HepG2 (cell line): ENCODE measurements around the gene SPDL1. TPM values are rescaled to one million over a fixed set of nuclear protein-coding genes. Genes with fewer than 3 reads are reported as not detected.

Experiments
- ATAC-seq: fragments of 200-7000 bp; cut with Tn5 transposase; 3 replicates; pipeline ENCODE4 v1.9.1; 2020; ENCODE audit warnings: mild to moderate bottlenecking, moderate library complexity
- BruUV-seq: library from RNA; stranded (reverse); fragments of 400-500 nt; replicated peaks from 2 replicates; lab custom pipeline; 2021; lab: Mats Ljungman, UMichigan
- CTCF ChIA-PET: fragments of 300-600 bp; formaldehyde crosslinking; extraction: SDS; loops from one replicate; lab custom pipeline; 2021; ENCODE audit warnings: low total read pairs, inconsistent platforms, low intra/inter-chr PET ratio; lab: Yijun Ruan, JAX
- POLR2A ChIA-PET: fragments of 350-600 bp; sonication (Branson Sonifier 250); formaldehyde crosslinking; loops from one replicate; lab custom pipeline; 2020; ENCODE audit warnings: antibody characterized with exemption, inconsistent platforms; lab: Yijun Ruan, JAX
- DNase-seq: peaks from one replicate; pipeline ENCODE4 v3.0.0-alpha.2; 2015; ENCODE audit warnings: low spot score
- FAIRE-seq: peaks from 3 replicates; lab custom pipeline; 2011; peaks lifted over from hg19 to GRCh38; lab: Jason Lieb, UNC
- H2AFZ ChIP-seq: one replicate; pipeline ENCODE4 v1.6.1; 2011; ENCODE audit warnings: low read length, inconsistent platforms
- H3K27ac ChIP-seq: fragments of 300-600 bp; 3 replicates; pipeline ENCODE4 v1.8.0; 2011; ENCODE audit warnings: mixed run types, mild to moderate bottlenecking, mixed read lengths, low read length, inconsistent platforms; ENCODE audit not compliant: insufficient read depth; ENCODE audit errors: extremely low read length
- H3K27me3 ChIP-seq, 2 experiments: fragments of 200-600 bp in 1 of 2; 2 replicates in 1 of 2; 3 replicates in 1 of 2; pipeline versions ENCODE4 v1.6.0 to v1.8.0; 2011; ENCODE audit warnings: low read length in 2 of 2, mild to moderate bottlenecking in 2 of 2, moderate library complexity in 2 of 2, inconsistent platforms in 1 of 2; ENCODE audit not compliant: insufficient read depth in 2 of 2, control insufficient read depth in 1 of 2
- H3K36me3 ChIP-seq, 2 experiments: fragments of 200-600 bp in 1 of 2; replicated peaks in 1 of 2; 2 replicates in 1 of 2; 3 replicates in 1 of 2; pipeline versions ENCODE4 v1.5.1 to v1.8.0; 2011; ENCODE audit warnings: low read length in 2 of 2, inconsistent platforms in 1 of 2; ENCODE audit not compliant: insufficient read depth in 2 of 2, control insufficient read depth in 1 of 2
- H3K4me1 ChIP-seq: 2 replicates; pipeline ENCODE4 v1.5.1; 2012; ENCODE audit warnings: low read length, inconsistent platforms; ENCODE audit not compliant: insufficient read depth
- H3K4me2 ChIP-seq: 2 replicates; pipeline ENCODE4 v1.6.0; 2011; ENCODE audit warnings: low read depth, low read length, inconsistent platforms
- H3K4me3 ChIP-seq, 3 experiments: fragments of 200-600 bp in 1 of 3; sonication (generic), shearing (Covaris generic) in 1 of 3; replicated peaks in 1 of 3; 2 replicates each; pipeline ENCODE4 v1.5.1; 2011 to 2016; ENCODE audit warnings: low read length in 3 of 3, inconsistent platforms in 2 of 3, low read depth in 2 of 3, mild to moderate bottlenecking in 2 of 3, control low read depth in 1 of 3, mixed read lengths in 1 of 3; ENCODE audit not compliant: insufficient read depth in 1 of 3
- H3K79me2 ChIP-seq: one replicate; pipeline ENCODE4 v1.6.1; 2011; ENCODE audit warnings: low read length, inconsistent platforms; ENCODE audit not compliant: insufficient read depth
- H3K9ac ChIP-seq: 2 replicates; pipeline ENCODE4 v1.6.0; 2011; ENCODE audit warnings: mild to moderate bottlenecking, low read depth, low read length, inconsistent platforms; ENCODE audit not compliant: insufficient read depth
- H3K9me3 ChIP-seq: 2 replicates; pipeline ENCODE4 v1.5.1; 2012; ENCODE audit warnings: mild to moderate bottlenecking, low read length
- H4K20me1 ChIP-seq: 2 replicates; pipeline ENCODE4 v1.6.0; 2011; ENCODE audit warnings: inconsistent platforms, mild to moderate bottlenecking, low read length, moderate library complexity; ENCODE audit not compliant: insufficient read depth
- CENPT ChIP-seq: sonication (generic); formaldehyde crosslinking; IDR thresholded peaks from 2 replicates; pipeline ENCODE4 v1.8.0; 2022; ENCODE audit warnings: low read depth, mild to moderate bottlenecking, moderate library complexity, missing genetic modification reagents
- CREM ChIP-seq, 2 experiments: sonication (generic) in 1 of 2; formaldehyde crosslinking in 1 of 2; IDR thresholded peaks; 2 replicates each; pipeline versions ENCODE4 v1.4.0 to v1.6.1; 2016 to 2020; ENCODE audit warnings: antibody characterized with exemption in 1 of 2, mild to moderate bottlenecking in 1 of 2, missing genetic modification reagents in 1 of 2
- GLI4 ChIP-seq: sonication (generic); formaldehyde crosslinking; IDR thresholded peaks from 2 replicates; pipeline ENCODE4 v1.5.1; 2020; ENCODE audit warnings: missing genetic modification reagents, mild to moderate bottlenecking, moderate library complexity, borderline replicate concordance
- PHF8 ChIP-seq: sonication (generic); formaldehyde crosslinking; IDR thresholded peaks from 2 replicates; pipeline ENCODE4 v1.5.0; 2020; ENCODE audit warnings: missing genetic modification reagents
- RORA ChIP-seq: sonication (generic); formaldehyde crosslinking; IDR thresholded peaks from 2 replicates; pipeline ENCODE4 v1.5.0; 2020; ENCODE audit warnings: mild to moderate bottlenecking, missing genetic modification reagents, moderate library complexity
- SMAD1 ChIP-seq: sonication (generic); formaldehyde crosslinking; IDR thresholded peaks from 2 replicates; pipeline ENCODE4 v1.4.0; 2020; ENCODE audit warnings: missing genetic modification reagents, low read depth, mild to moderate bottlenecking, borderline replicate concordance
- SMYD3 ChIP-seq: sonication (generic); formaldehyde crosslinking; IDR thresholded peaks from 2 replicates; pipeline ENCODE4 v1.8.1; 2023; ENCODE audit warnings: mild to moderate bottlenecking, missing genetic modification reagents
- SOX5 ChIP-seq: IDR thresholded peaks from 2 replicates; pipeline ENCODE4 v1.6.1; 2016; ENCODE audit warnings: borderline replicate concordance
- SP4 ChIP-seq: sonication (generic); formaldehyde crosslinking; IDR thresholded peaks from 2 replicates; pipeline ENCODE4 v1.8.1; 2023; ENCODE audit warnings: mild to moderate bottlenecking, missing genetic modification reagents
- SRSF4 ChIP-seq: fragments of 200-400 bp; formaldehyde crosslinking; IDR thresholded peaks from one replicate; pipeline ENCODE4 v1.6.1; 2018; ENCODE audit warnings: mild to moderate bottlenecking, low read depth, low read length, moderate library complexity; ENCODE audit not compliant: poor library complexity, severe bottlenecking
- SRSF9 ChIP-seq: fragments of 200-400 bp; formaldehyde crosslinking; IDR thresholded peaks from 2 replicates; pipeline ENCODE4 v1.6.1; 2018; ENCODE audit warnings: borderline replicate concordance, mild to moderate bottlenecking, low read depth, low read length; ENCODE audit not compliant: insufficient read depth, poor library complexity, severe bottlenecking
- THYN1 ChIP-seq: sonication (generic); formaldehyde crosslinking; IDR thresholded peaks from 2 replicates; pipeline ENCODE4 v1.8.1; 2023; ENCODE audit warnings: low read depth, mild to moderate bottlenecking, moderate library complexity, missing genetic modification reagents, borderline replicate concordance
- YY1 ChIP-seq: IDR thresholded peaks from 2 replicates; pipeline ENCODE4 v1.6.1; 2011; ENCODE audit warnings: low read length, low read depth, moderate library complexity, mild to moderate bottlenecking; ENCODE audit not compliant: insufficient read depth, insufficient replicate concordance
- ZBTB42 ChIP-seq: sonication (generic); formaldehyde crosslinking; IDR thresholded peaks from 2 replicates; pipeline ENCODE4 v1.5.0; 2020; ENCODE audit warnings: mild to moderate bottlenecking, missing genetic modification reagents
- ZGPAT ChIP-seq: IDR thresholded peaks from 2 replicates; pipeline ENCODE4 v1.6.1; 2016; ENCODE audit warnings: mild to moderate bottlenecking
- ZNF841 ChIP-seq: sonication (generic); formaldehyde crosslinking; IDR thresholded peaks from 2 replicates; pipeline ENCODE4 v1.8.1; 2023; ENCODE audit warnings: missing genetic modification reagents, borderline replicate concordance
- ZSCAN25 ChIP-seq: sonication (generic); formaldehyde crosslinking; IDR thresholded peaks from 2 replicates; pipeline ENCODE4 v1.8.0; 2022; ENCODE audit warnings: mild to moderate bottlenecking, missing genetic modification reagents
- ZSCAN9 ChIP-seq: IDR thresholded peaks from 2 replicates; pipeline ENCODE4 v1.6.1; 2016; ENCODE audit warnings: borderline replicate concordance
- WGBS: methylation state at CpG from one replicate; pipeline ENCODE4 v1.1.6; 2017; ENCODE audit warnings: low lambda C conversion rate; 5-methylcytosine and 5-hydroxymethylcytosine counted together
- in situ Hi-C: cut with HindIII; loops from 2 replicates; pipeline ENCODE4 v1.10.0; 2017; ENCODE audit warnings: low pct_unique_long_range_greater_than_20kb; ENCODE audit not compliant: extremely low pct_ligation_motif_present
- intact Hi-C: fragments of 100-400 bp; cut with micrococcal nuclease; formaldehyde crosslinking; loops from one replicate; pipeline ENCODE4 v1.10.0; 2022; ENCODE audit not compliant: unreplicated experiment
- polyA plus RNA-seq, 8 experiments: library from polyadenylated mRNA; depleted of rRNA in 3 of 8; stranded (reverse) in 7 of 8; unstranded in 1 of 8; fragments of >200 nt; fragmentation: Illumina TruSeq in 4 of 8; extraction: Trizol in 4 of 8; gene quantifications; 2 replicates each; pipeline versions ENCODE4 v1.2.1 to v1.2.3, GENCODE V29; 2011 to 2016; ENCODE audit warnings: low read depth in 4 of 8, missing spikeins in 1 of 8, mixed read lengths in 1 of 8; ENCODE audit not compliant: insufficient read depth in 1 of 8
- total RNA-seq, 5 experiments: library from RNA; depleted of rRNA; stranded (reverse); fragments of >200 nt; fragmentation: Illumina TruSeq; extraction: Trizol; gene quantifications; 2 replicates each; pipeline ENCODE4 v1.2.3, GENCODE V29; 2016; ENCODE audit warnings: low read depth in 1 of 5
- TF ChIP-seq, protein P1 (sequence below): sonication (generic); formaldehyde crosslinking; IDR thresholded peaks from 2 replicates; pipeline ENCODE4 v1.4.0; 2020; ENCODE audit warnings: missing genetic modification reagents, borderline replicate concordance

SPDL1 gene
- total and polyA plus RNA-seq, 2 of the 13 experiments (the other 11 are each of a cell fraction or from before 2014, with no cell fraction given): 10.9 to 36.6 TPM

- TF ChIP-seq SRSF9 (no peak), SOX5 (CRISPR knock-in tag) (no peak), SRSF4 (no peak), PHF8 (CRISPR knock-in tag) (no peak), ZSCAN25 (CRISPR knock-in tag) (no peak), ZBTB42 (CRISPR knock-in tag) (no peak), ZGPAT (CRISPR knock-in tag) (no peak), SMYD3 (CRISPR knock-in tag) (no peak), CENPT (CRISPR knock-in tag) (no peak), ZNF841 (no peak), GLI4 (CRISPR knock-in tag) (no peak), CREM (IDR thresholded peaks at IDR 0.05) (no peak), CREM (CRISPR knock-in tag; IDR thresholded peaks at IDR 0.05) (no peak), THYN1 (CRISPR knock-in tag) (no peak), SMAD1 (no peak), ZSCAN9 (CRISPR knock-in tag) (no peak), YY1 (no peak), SP4 (CRISPR knock-in tag) (no peak), RORA (no peak)
- TF ChIP-seq, protein P1, sequence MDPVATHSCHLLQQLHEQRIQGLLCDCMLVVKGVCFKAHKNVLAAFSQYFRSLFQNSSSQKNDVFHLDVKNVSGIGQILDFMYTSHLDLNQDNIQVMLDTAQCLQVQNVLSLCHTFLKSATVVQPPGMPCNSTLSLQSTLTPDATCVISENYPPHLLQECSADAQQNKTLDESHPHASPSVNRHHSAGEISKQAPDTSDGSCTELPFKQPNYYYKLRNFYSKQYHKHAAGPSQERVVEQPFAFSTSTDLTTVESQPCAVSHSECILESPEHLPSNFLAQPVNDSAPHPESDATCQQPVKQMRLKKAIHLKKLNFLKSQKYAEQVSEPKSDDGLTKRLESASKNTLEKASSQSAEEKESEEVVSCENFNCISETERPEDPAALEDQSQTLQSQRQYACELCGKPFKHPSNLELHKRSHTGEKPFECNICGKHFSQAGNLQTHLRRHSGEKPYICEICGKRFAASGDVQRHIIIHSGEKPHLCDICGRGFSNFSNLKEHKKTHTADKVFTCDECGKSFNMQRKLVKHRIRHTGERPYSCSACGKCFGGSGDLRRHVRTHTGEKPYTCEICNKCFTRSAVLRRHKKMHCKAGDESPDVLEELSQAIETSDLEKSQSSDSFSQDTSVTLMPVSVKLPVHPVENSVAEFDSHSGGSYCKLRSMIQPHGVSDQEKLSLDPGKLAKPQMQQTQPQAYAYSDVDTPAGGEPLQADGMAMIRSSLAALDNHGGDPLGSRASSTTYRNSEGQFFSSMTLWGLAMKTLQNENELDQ (CRISPR knock-in tag): no peak
- Histone ChIP-seq H3K27ac (no peak overlapping the region), H3K4me1 (no peaks in the 10 kb centered on the region), H3K27me3 (no peaks in the 10 kb centered on the region), H4K20me1 (no peaks in the 10 kb centered on the region), H3K9ac (no peak overlapping the region), H3K36me3 (no peaks in the 10 kb centered on the region), H3K4me2 (no peak overlapping the region), H2AFZ (no peak overlapping the region), H3K4me3 (no peak overlapping the region), H3K79me2 (no peaks in the 10 kb centered on the region), H3K9me3 (no peaks in the 10 kb centered on the region)
- POLR2A ChIA-PET: no interaction called here
- FAIRE-seq (no peak), DNase-seq (no peak), ATAC-seq (no peak)
- no TSS peak for BruUV-seq
- in situ Hi-C loops: no loop called here
- CTCF ChIA-PET: no interaction called here
- WGBS: 0% methylated on average over 1 of the region's 1 CpG
- intact Hi-C loops: no loop called here
Observed at GRCh38 chr5:169545762-169546161, 37.8 kb upstream of the SPDL1 start.
